Measurements from ENCODE around the gene LAPTM5. TPM values are rescaled to one million over a fixed set of nuclear protein-coding genes. Genes with fewer than 3 reads are reported as not detected.

Gene LAPTM5
- total and polyA plus RNA-seq, 10 donors = 419 to 747 (median 577) TPM

GRCh38 chr1:30721812-30722537, 35.6 kb downstream of the LAPTM5 start:
- no peak overlapping the region for H3K27ac ChIP-seq
- DNase-seq = no peak
- WGBS, 5 donors = 80 to 88% (median 84%) methylated on average over 6 to 9 of the region's 9 CpGs
- H3K4me1 ChIP-seq = peaks cover 0 to 68% (median 40%) of the 10 kb centered on the region in 6 donors
- no peak overlapping the region for H3K4me3 ChIP-seq
- intact Hi-C loops (cut with DNase I; ENCODE audit: low total_unique reads) = loop anchor here (10.0 kb wide), 1 partner anchor 193 kb away; no protein-coding TSS in a partner anchor
- H3K36me3 ChIP-seq = peaks cover 0 to 56% (median 17%) of the 10 kb centered on the region in 6 donors
- TF ChIP-seq, protein P1, sequence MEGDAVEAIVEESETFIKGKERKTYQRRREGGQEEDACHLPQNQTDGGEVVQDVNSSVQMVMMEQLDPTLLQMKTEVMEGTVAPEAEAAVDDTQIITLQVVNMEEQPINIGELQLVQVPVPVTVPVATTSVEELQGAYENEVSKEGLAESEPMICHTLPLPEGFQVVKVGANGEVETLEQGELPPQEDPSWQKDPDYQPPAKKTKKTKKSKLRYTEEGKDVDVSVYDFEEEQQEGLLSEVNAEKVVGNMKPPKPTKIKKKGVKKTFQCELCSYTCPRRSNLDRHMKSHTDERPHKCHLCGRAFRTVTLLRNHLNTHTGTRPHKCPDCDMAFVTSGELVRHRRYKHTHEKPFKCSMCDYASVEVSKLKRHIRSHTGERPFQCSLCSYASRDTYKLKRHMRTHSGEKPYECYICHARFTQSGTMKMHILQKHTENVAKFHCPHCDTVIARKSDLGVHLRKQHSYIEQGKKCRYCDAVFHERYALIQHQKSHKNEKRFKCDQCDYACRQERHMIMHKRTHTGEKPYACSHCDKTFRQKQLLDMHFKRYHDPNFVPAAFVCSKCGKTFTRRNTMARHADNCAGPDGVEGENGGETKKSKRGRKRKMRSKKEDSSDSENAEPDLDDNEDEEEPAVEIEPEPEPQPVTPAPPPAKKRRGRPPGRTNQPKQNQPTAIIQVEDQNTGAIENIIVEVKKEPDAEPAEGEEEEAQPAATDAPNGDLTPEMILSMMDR (IDR thresholded peaks at IDR 0.05 in 8 of 11, conservative IDR thresholded peaks at IDR 0.05 in 3 of 11) = no peak
- TF ChIP-seq POLR2A (IDR thresholded peaks at IDR 0.05) (no peak), POLR2AphosphoS5 (IDR thresholded peaks at IDR 0.05) (no peak)
- no peaks in the 10 kb centered on the region for H3K27me3 ChIP-seq (replicated peaks in 1 of 7)
- H3K9me3 ChIP-seq = no peaks in the 10 kb centered on the region

GRCh38 chr1:30721341-30721793, 36.2 kb downstream of the LAPTM5 start:
- no peak overlapping the region for H3K4me3 ChIP-seq
- no peak for DNase-seq
- peaks cover 0 to 68% (median 40%) of the 10 kb centered on the region in 6 donors for H3K4me1 ChIP-seq
- no peak overlapping the region for H3K27ac ChIP-seq
- H3K9me3 ChIP-seq = no peaks in the 10 kb centered on the region
- WGBS, 5 donors = 95 to 97% (median 97%) methylated on average over 26 to 27 of the region's 27 CpGs
- intact Hi-C loops (cut with DNase I; ENCODE audit: low total_unique reads) = loop anchor here (10.0 kb wide), 1 partner anchor 193 kb away; no protein-coding TSS in a partner anchor
- H3K36me3 ChIP-seq = peaks cover 0 to 52% (median 15%) of the 10 kb centered on the region in 6 donors
- no peaks in the 10 kb centered on the region for H3K27me3 ChIP-seq (replicated peaks in 1 of 7)
- TF ChIP-seq POLR2AphosphoS5 (IDR thresholded peaks at IDR 0.05) (peak in 1 of 3 donors; percentile 37), POLR2A (IDR thresholded peaks at IDR 0.05) (no peak)

GRCh38 chr1:30720271-30721223, 37.0 kb downstream of the LAPTM5 start:
- 76 to 84% (median 77%) methylated on average over 16 of the region's 16 CpGs for WGBS, 5 donors
- TF ChIP-seq, protein P1 (IDR thresholded peaks at IDR 0.05 in 8 of 11, conservative IDR thresholded peaks at IDR 0.05 in 3 of 11) = no peak
- TF ChIP-seq POLR2AphosphoS5 (IDR thresholded peaks at IDR 0.05) = no peak
- no peak for TF ChIP-seq POLR2A (IDR thresholded peaks at IDR 0.05)
- DNase-seq = no peak

More at GRCh38 chr1:30720271-30721223, 37.0 kb downstream of the LAPTM5 start:
- H3K27me3 ChIP-seq (replicated peaks in 1 of 7) = no peaks in the 10 kb centered on the region
- intact Hi-C loops (cut with DNase I; ENCODE audit: low total_unique reads) = loop anchor here (10.0 kb wide), 1 partner anchor 194 kb away; no protein-coding TSS in a partner anchor
- H3K4me3 ChIP-seq = peak overlapping the region in 1 of 8 donors; percentile 74
- peak overlapping the region in 2 of 8 donors; percentile 99 to 100 for H3K27ac ChIP-seq
- peaks cover 0 to 6% (median 4%) of the 10 kb centered on the region in 8 donors for H3K9me3 ChIP-seq
- H3K4me1 ChIP-seq = peaks cover 0 to 68% (median 40%) of the 10 kb centered on the region in 6 donors
- peaks cover 0 to 43% (median 10%) of the 10 kb centered on the region in 6 donors for H3K36me3 ChIP-seq

All from spleen (tissue), 11 donors.